PC-3 (cell line): ENCODE measurements around the gene GLMP. TPM values are rescaled to one million over a fixed set of nuclear protein-coding genes. Genes with fewer than 3 reads are reported as not detected.

ENCODE experiments used
- ATAC-seq: fragments of 200-7000 bp; cut with Tn5 transposase; 2 replicates; pipeline ENCODE4 v1.9.1; 2020; ENCODE audit warnings: mild to moderate bottlenecking, moderate library complexity
- BruUV-seq: library from RNA; stranded (reverse); fragments of 400-500 nt; replicated peaks from 2 replicates; lab custom pipeline; 2021; lab: Mats Ljungman, UMichigan
- CTCF ChIA-PET: fragments of 300-600 bp; sonication (Branson Sonifier 250); formaldehyde crosslinking; loops from one replicate; lab custom pipeline; 2022; ENCODE audit warnings: antibody characterized with exemption; lab: Charles Lee
- POLR2A ChIA-PET: fragments of 300-600 bp; sonication (Branson Sonifier 250); formaldehyde crosslinking; loops from one replicate; lab custom pipeline; 2022; ENCODE audit warnings: antibody characterized with exemption; ENCODE audit not compliant: unreplicated experiment; lab: Charles Lee
- DNase-seq: peaks from one replicate; pipeline ENCODE4 v3.0.0-alpha.2; 2015
- H2AFZ ChIP-seq: fragments of 300-600 bp; sonication (generic); 2 replicates; pipeline ENCODE4 v1.6.0; 2016; ENCODE audit warnings: antibody characterized with exemption, low read length
- H3F3A ChIP-seq: fragments of 300-600 bp; sonication (generic); one replicate; pipeline ENCODE4 v1.6.0; 2017; ENCODE audit warnings: antibody characterized with exemption, low read length, control low read depth, mild to moderate bottlenecking; ENCODE audit not compliant: unreplicated experiment
- H3K27ac ChIP-seq: fragments of 300-600 bp; sonication (generic); 2 replicates; pipeline ENCODE4 v1.5.1; 2016; ENCODE audit warnings: mild to moderate bottlenecking, low read length
- H3K27me3 ChIP-seq: fragments of 300-600 bp; sonication (generic); 2 replicates; pipeline ENCODE4 v1.6.1; 2016; ENCODE audit warnings: low read length, mixed read lengths
- H3K36me3 ChIP-seq: fragments of 300-600 bp; sonication (generic); 2 replicates; pipeline ENCODE4 v1.6.1; 2016; ENCODE audit warnings: low read depth, mixed run types, low read length, mixed read lengths
- H3K4me1 ChIP-seq: fragments of 300-600 bp; sonication (generic); 2 replicates; pipeline ENCODE4 v1.5.1; 2016; ENCODE audit warnings: low read length; ENCODE audit not compliant: insufficient read depth
- H3K4me2 ChIP-seq: fragments of 300-600 bp; sonication (generic); 2 replicates; pipeline ENCODE4 v1.6.0; 2016; ENCODE audit warnings: low read length
- H3K4me3 ChIP-seq: fragments of 300-600 bp; sonication (generic); 2 replicates; pipeline ENCODE4 v1.5.1; 2016; ENCODE audit warnings: mild to moderate bottlenecking, low read length, mixed read lengths
- H3K79me2 ChIP-seq: fragments of 300-600 bp; sonication (generic); 2 replicates; pipeline ENCODE4 v1.6.1; 2017; ENCODE audit warnings: low read length, mixed read lengths
- H3K9ac ChIP-seq: fragments of 300-600 bp; sonication (generic); 2 replicates; pipeline ENCODE4 v1.6.0; 2016; ENCODE audit warnings: mild to moderate bottlenecking, low read length
- H3K9me2 ChIP-seq: fragments of 300-600 bp; sonication (generic); replicated peaks from 2 replicates; pipeline ENCODE4 v1.6.1; 2016; ENCODE audit warnings: mixed run types, low read length, mixed read lengths
- H3K9me3 ChIP-seq: fragments of 300-600 bp; sonication (generic); 2 replicates; pipeline ENCODE4 v1.6.1; 2016; ENCODE audit warnings: low read length, mixed read lengths
- H4K20me1 ChIP-seq: fragments of 300-600 bp; sonication (generic); 2 replicates; pipeline ENCODE4 v1.6.1; 2016; ENCODE audit warnings: low read length, mixed read lengths
- EZH2 ChIP-seq: fragments of 300-600 bp; sonication (generic); IDR thresholded peaks from one replicate; pipeline ENCODE4 v1.6.1; 2017; ENCODE audit warnings: antibody characterized with exemption, mild to moderate bottlenecking, low read length; ENCODE audit not compliant: unreplicated experiment
- EZH2phosphoT487 ChIP-seq: fragments of 300-600 bp; sonication (generic); IDR thresholded peaks from 2 replicates; pipeline ENCODE4 v1.6.1; 2018; ENCODE audit warnings: mild to moderate bottlenecking, antibody characterized with exemption, low read length, borderline replicate concordance
- intact Hi-C: fragments of 100-400 bp; cut with micrococcal nuclease; formaldehyde crosslinking; loops from 2 replicates; pipeline ENCODE4 v1.9.0; 2023
- total RNA-seq: library from RNA; depleted of rRNA; stranded (reverse); fragments of >200 nt; gene quantifications from 2 replicates; pipeline ENCODE4 v1.2.3, GENCODE V29; 2014
- TF ChIP-seq, protein P1 (sequence below): fragments of 300-600 bp; sonication (generic); conservative IDR thresholded peaks from 2 replicates; pipeline ENCODE4 v1.5.1; 2017; ENCODE audit warnings: antibody characterized with exemption, low read depth, mild to moderate bottlenecking, low read length

GLMP gene
- total RNA-seq, 1 experiment from 2014 or later: 49.8 TPM

DNA sequence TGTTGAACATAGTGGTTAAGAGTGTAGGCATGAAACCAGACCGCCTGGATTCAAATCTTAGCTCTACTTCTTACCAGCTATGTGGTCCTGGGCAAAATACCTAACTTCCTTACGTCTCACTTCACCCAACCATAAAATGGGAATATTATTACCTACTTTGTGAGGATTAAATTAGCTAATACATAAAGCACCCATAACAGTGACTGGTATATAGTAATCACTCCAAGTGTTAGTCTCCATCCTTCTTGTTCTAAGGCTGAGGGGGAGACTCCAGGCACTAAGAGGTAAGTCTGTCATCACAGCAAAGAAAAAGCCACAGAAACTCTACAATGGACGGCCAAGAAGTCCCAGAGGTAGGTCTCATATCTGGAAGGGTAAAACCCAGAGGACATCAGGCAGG lies 15.6 kb downstream of the GLMP start:
- intact Hi-C loops: no loop called here
- H3K27ac ChIP-seq: no peak overlapping the region
- peaks cover 47% of the 10 kb centered on the region for H3K36me3 ChIP-seq
- TF ChIP-seq EZH2phosphoT487: no peak
- TF ChIP-seq, protein P1, sequence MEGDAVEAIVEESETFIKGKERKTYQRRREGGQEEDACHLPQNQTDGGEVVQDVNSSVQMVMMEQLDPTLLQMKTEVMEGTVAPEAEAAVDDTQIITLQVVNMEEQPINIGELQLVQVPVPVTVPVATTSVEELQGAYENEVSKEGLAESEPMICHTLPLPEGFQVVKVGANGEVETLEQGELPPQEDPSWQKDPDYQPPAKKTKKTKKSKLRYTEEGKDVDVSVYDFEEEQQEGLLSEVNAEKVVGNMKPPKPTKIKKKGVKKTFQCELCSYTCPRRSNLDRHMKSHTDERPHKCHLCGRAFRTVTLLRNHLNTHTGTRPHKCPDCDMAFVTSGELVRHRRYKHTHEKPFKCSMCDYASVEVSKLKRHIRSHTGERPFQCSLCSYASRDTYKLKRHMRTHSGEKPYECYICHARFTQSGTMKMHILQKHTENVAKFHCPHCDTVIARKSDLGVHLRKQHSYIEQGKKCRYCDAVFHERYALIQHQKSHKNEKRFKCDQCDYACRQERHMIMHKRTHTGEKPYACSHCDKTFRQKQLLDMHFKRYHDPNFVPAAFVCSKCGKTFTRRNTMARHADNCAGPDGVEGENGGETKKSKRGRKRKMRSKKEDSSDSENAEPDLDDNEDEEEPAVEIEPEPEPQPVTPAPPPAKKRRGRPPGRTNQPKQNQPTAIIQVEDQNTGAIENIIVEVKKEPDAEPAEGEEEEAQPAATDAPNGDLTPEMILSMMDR: no peak
- no peak for TF ChIP-seq EZH2
- H4K20me1 ChIP-seq: peaks cover 36% of the 10 kb centered on the region
- no peaks in the 10 kb centered on the region for H3K9me3 ChIP-seq
- peaks cover 69% of the 10 kb centered on the region for H3K79me2 ChIP-seq
- peaks cover 30% of the 10 kb centered on the region for H3K4me1 ChIP-seq
- H3K27me3 ChIP-seq: no peaks in the 10 kb centered on the region
- H3K4me3 ChIP-seq: no peak overlapping the region
- DNase-seq: no peak
- BruUV-seq: no TSS peak
- CTCF ChIA-PET: no interaction called here
- no peak for ATAC-seq
- no peaks in the 10 kb centered on the region for H3F3A ChIP-seq
- no peaks in the 10 kb centered on the region for H3K9me2 ChIP-seq
- POLR2A ChIA-PET: no interaction called here
- no peak overlapping the region for H2AFZ ChIP-seq
- no peak overlapping the region for H3K4me2 ChIP-seq
- no peak overlapping the region for H3K9ac ChIP-seq

DNA sequence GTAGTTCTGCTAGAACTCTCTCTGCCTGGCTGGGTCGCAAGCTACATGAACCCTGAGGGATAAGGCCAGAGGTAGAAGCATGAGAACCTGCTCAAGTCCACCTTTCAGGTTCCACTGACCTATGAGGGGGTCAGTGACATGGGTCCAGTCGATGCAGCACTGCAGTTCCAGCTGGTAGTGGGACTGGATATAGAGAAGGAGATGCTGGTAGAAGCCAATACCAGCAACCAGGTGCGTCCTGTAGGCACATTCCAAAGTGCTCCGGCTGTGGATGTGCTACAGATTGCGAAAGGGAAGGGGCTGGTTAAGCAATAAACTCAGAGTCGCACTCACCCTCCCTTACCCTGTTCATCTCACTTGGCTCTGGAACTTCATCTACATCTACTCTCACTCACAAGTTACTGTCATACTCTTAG lies 18.5 kb downstream of the GLMP start:
- Histone ChIP-seq H3F3A (no peaks in the 10 kb centered on the region), H3K9ac (no peak overlapping the region), H3K79me2 (peaks cover 43% of the 10 kb centered on the region), H3K4me1 (peaks cover 11% of the 10 kb centered on the region), H4K20me1 (peaks cover 35% of the 10 kb centered on the region), H3K27ac (no peak overlapping the region), H3K4me2 (no peak overlapping the region), H3K27me3 (no peaks in the 10 kb centered on the region), H3K4me3 (no peak overlapping the region), H3K9me2 (no peaks in the 10 kb centered on the region), H3K36me3 (peaks cover 74% of the 10 kb centered on the region), H2AFZ (no peak overlapping the region), H3K9me3 (no peaks in the 10 kb centered on the region)
- ATAC-seq (no peak), DNase-seq (no peak)
- TF ChIP-seq EZH2phosphoT487: no peak
- TF ChIP-seq, protein P1: no peak
- no peak for TF ChIP-seq EZH2
- intact Hi-C loops: no loop called here
- ChIA-PET CTCF (interaction anchor here (0.7 kb wide), 1 partner anchor 151 kb away, joined by 6 read pairs; no protein-coding TSS in a partner anchor), POLR2A (no interaction called here)
- BruUV-seq: no TSS peak

DNA sequence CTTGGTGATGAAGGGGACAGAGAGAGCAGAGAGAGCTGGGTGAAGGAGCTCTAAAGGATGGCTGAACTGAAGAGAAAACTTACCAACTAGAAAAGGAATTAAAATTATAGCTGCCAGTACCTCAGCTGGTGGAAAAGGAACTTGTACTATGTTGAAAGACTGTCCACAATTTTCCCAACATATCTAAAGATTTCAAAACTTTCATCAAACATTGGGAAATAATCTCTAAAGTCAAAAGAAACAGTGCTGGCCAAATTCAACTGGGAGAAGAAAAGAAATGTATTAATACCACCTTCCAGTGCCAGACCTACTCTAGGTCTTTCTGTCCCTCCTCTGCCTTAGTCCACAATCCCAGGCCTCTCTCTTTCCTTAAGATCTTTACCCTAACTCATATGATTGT lies 18.9 kb downstream of the GLMP start:
- no peak overlapping the region for H3K9ac ChIP-seq
- CTCF ChIA-PET: interaction anchor here (0.7 kb wide), 1 partner anchor 150 kb away, joined by 6 read pairs; no protein-coding TSS in a partner anchor
- peaks cover 78% of the 10 kb centered on the region for H3K36me3 ChIP-seq
- peaks cover 38% of the 10 kb centered on the region for H3K79me2 ChIP-seq
- peaks cover 10% of the 10 kb centered on the region for H3K4me1 ChIP-seq
- no peaks in the 10 kb centered on the region for H3K9me2 ChIP-seq
- no peak overlapping the region for H3K4me2 ChIP-seq
- no TSS peak for BruUV-seq
- TF ChIP-seq, protein P1: no peak
- TF ChIP-seq EZH2: no peak
- no peak for TF ChIP-seq EZH2phosphoT487
- H3K27me3 ChIP-seq: no peaks in the 10 kb centered on the region
- H3K27ac ChIP-seq: no peak overlapping the region
- H4K20me1 ChIP-seq: peaks cover 31% of the 10 kb centered on the region
- POLR2A ChIA-PET: no interaction called here
- H3K9me3 ChIP-seq: no peaks in the 10 kb centered on the region
- H2AFZ ChIP-seq: no peak overlapping the region
- no peak for DNase-seq
- H3F3A ChIP-seq: no peaks in the 10 kb centered on the region
- no peak for ATAC-seq
- H3K4me3 ChIP-seq: no peak overlapping the region
- intact Hi-C loops: no loop called here
